GM12865 (cell line): Measurements from ENCODE around the gene CBX4.

Experiments
- DNase-seq: peaks from one replicate; pipeline ENCODE4 v3.0.0; 2010; ENCODE audit warnings: low read depth
- H3K4me3 ChIP-seq: 2 replicates; pipeline ENCODE4 v1.5.1; 2011; ENCODE audit warnings: mild to moderate bottlenecking, low read depth, low read length, control low read depth
- CTCF ChIP-seq: IDR thresholded peaks from 2 replicates; pipeline ENCODE4 v1.5.1; 2011; ENCODE audit warnings: low read length, control low read depth, low read depth, inconsistent platforms; ENCODE audit not compliant: insufficient read depth; ENCODE audit errors: missing control alignments

Gene CBX4

GRCh38 chr17:79831265-79832217 lies 7.7 kb downstream of the CBX4 start:
- no peak for DNase-seq
- no peak overlapping the region for H3K4me3 ChIP-seq

DNA sequence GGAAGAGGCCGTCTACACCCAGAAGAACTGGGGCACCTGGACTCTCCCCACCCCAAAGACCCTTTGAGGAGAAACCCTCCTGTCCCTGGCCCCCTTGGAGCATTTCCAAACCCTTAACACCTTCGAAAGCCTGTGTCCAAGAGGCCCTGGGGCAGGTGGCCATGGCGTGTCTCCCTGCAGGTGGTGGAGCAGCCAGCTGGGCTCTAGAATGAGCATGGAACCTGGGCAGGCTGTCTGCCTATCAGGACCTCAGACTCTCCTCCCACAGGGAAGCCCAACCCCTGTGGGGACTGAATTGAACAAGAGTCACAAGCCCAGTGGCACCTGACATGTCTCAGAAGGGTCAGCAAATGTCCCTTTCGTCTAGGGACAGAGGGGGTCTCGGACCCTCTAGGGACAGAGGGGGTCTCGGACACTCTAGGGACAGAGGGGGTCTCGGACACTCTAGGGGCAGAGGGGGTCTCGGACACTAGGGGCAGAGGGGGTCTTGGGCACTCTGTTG lies 8.4 kb downstream of the CBX4 start:
- no peak for DNase-seq
- no peak overlapping the region for H3K4me3 ChIP-seq
- TF ChIP-seq CTCF = no peak

More at GRCh38 chr17:79831265-79832217, 7.7 kb downstream of the CBX4 start:
- TF ChIP-seq CTCF = no peak

DNA sequence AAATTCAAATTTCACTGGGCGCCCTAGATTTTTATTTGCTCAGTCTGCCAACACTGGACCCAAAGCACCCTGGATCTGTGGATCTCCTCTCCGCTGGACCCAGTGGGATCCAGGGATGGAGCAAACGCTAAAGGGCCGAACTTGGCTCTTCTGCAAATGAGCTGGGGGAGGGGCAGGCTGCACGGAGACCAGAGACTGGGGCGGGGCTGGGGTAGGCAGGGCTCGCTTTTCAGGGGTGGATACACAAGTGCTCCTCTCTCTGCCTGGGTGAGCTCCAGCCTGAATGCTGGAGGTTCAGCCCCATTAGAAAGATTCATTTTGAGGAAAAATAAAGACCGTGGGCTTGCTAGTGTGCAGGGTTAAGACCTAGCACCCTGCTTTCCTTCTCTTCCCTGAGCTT lies 8.9 kb downstream of the CBX4 start:
- no peak for TF ChIP-seq CTCF
- DNase-seq = no peak
- H3K4me3 ChIP-seq = no peak overlapping the region

DNA sequence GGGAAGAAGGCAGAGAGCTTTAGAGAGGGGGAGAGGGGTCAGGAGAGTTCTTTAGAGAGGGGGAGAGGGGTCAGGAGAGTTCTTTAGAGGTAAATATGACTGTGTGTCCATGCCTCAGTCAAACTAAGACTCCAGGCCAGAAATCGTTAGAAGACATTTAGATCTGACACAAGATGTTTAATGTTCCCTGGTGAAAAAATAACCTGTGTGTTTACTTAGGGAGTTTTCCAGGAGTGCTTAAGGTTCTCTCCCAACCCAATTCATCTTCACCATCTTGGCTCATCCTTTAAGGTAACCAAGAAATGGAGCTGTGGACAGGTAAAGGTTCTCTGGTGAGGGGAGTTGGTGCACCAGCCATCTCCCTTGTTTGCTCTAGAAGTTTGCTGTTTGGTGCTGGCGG lies 9.8 kb downstream of the CBX4 start:
- H3K4me3 ChIP-seq = no peak overlapping the region
- DNase-seq = no peak
- TF ChIP-seq CTCF = no peak

- no peak for DNase-seq
- no peak overlapping the region for H3K4me3 ChIP-seq
- no peak for TF ChIP-seq CTCF
Observed at GRCh38 chr17:79829004-79829403, 10.2 kb downstream of the CBX4 start.

- no peak for TF ChIP-seq CTCF
- DNase-seq = no peak
- no peak overlapping the region for H3K4me3 ChIP-seq
Observed at GRCh38 chr17:79826841-79827578, 12.2 kb downstream of the CBX4 start.
